ENCODE measurements around the gene NUDT4. TPM values are rescaled to one million over a fixed set of nuclear protein-coding genes. Genes with fewer than 3 reads are reported as not detected.

Gene NUDT4
- total and polyA plus RNA-seq, 9 of the 15 experiments (the other 6 are each of a cell fraction or from before 2014, with no cell fraction given), result 38.1 to 164 (median 99.2) TPM

GRCh38 chr12:93426412-93426805 is 48.7 kb downstream of the NUDT4 start:
- 38% methylated on average over 1 of the region's 1 CpG for WGBS (ENCODE audit: insufficient coverage, low coverage, missing lambda C conversion rate)
- H3K9me3 ChIP-seq (replicated peaks; ENCODE audit: control insufficient read depth, insufficient read depth, low read depth, low read length), result no peaks in the 10 kb centered on the region
- in situ Hi-C loops (cut with MboI) (loop anchor here (10.0 kb wide), 1 partner anchor 678 kb away; no protein-coding TSS in a partner anchor), intact Hi-C loops (cut with micrococcal nuclease) (loop anchor here (10.0 kb wide), 1 partner anchor 678 kb away; no protein-coding TSS in a partner anchor)
- H3K27me3 ChIP-seq (ENCODE audit: control insufficient read depth in 2 of 2, insufficient read depth in 2 of 2, low read length in 2 of 2), result no peaks in the 10 kb centered on the region
- H3K9ac ChIP-seq (ENCODE audit: insufficient read depth in 1 of 2, low read depth in 2 of 2, low read length in 2 of 2), result no peak overlapping the region
- ChIA-PET POLR2A (interaction anchor here (0.6 to 2.3 kb wide), 6 partner anchors 8 to 425 kb away, joined by 3 to 7 read pairs (median 4); partner anchors contain the start of gene UBE2N), CTCF (ENCODE audit: low intra/inter-chr PET ratio) (no interaction called here)
- TF ChIP-seq, protein P1, sequence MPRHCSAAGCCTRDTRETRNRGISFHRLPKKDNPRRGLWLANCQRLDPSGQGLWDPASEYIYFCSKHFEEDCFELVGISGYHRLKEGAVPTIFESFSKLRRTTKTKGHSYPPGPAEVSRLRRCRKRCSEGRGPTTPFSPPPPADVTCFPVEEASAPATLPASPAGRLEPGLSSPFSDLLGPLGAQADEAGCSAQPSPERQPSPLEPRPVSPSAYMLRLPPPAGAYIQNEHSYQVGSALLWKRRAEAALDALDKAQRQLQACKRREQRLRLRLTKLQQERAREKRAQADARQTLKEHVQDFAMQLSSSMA (CRISPR knock-in tag; IDR thresholded peaks at IDR 0.05), result no peak
- TF ChIP-seq MTA1 (IDR thresholded peaks at IDR 0.05; ENCODE audit: borderline replicate concordance), result no peak
- no peak for ATAC-seq
- peaks cover 43% of the 10 kb centered on the region for H4K20me1 ChIP-seq (replicated peaks; ENCODE audit: control insufficient read depth, insufficient read depth, low read length)
- DNase-seq (ENCODE audit: extremely low read depth in 1 of 4, low spot score in 3 of 4), result no peak
- H2AFZ ChIP-seq (ENCODE audit: low read depth, low read length), result no peak overlapping the region
- FAIRE-seq, result no peak
- H3K4me2 ChIP-seq (ENCODE audit: insufficient read depth, low read length), result no peak overlapping the region
- H3K36me3 ChIP-seq (ENCODE audit: control insufficient read depth, insufficient read depth, low read length), result peaks cover 5% of the 10 kb centered on the region; the same call in 1 of the 3 replicates
- no TSS peak for BruUV-seq (replicated peaks)
- peaks cover 98% of the 10 kb centered on the region for H3K79me2 ChIP-seq (ENCODE audit: control insufficient read depth, insufficient read depth, low read length)
- no peak overlapping the region for H3K27ac ChIP-seq (ENCODE audit: extremely low read depth, low read depth, low read length)
- peaks cover 5 to 19% of the 10 kb centered on the region in 2 experiments; a peak in 3 of 5 replicates for H3K4me1 ChIP-seq (replicated peaks in 1 of 2; ENCODE audit: control insufficient read depth in 2 of 2, insufficient read depth in 2 of 2, low read length in 2 of 2)
- no peaks in the 10 kb centered on the region for H3K9me1 ChIP-seq (ENCODE audit: control insufficient read depth, insufficient read depth, low read length)
- H3K4me3 ChIP-seq, result no peak overlapping the region
